ENCODE data around the gene ENKUR.

DNA sequence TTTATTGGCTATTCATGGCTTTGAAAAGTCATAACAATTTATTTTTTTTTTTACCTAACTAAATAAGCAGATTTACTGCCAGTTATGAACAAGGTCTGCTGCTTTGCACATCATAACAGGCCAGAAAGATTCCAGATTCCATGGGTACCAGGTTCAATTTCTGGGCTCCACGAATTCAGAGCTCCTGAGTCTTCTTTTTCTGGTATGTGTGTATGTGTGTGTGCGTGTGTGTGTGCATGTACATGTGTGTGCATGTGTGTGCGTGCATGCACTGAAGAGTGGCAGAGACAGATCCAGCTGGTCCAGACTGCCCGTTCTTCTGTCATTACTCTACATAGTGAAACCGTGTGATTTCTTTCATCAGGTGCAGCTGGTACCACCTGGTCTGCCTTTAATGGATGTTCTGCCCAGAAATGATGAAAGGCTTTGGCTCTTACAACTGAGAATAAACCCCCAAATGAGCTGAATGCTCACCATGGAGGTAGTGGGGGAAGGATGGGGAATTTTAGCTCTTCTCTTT lies 48.9 kb downstream of the ENKUR start:
- TF ChIP-seq CTCF (IDR thresholded peaks at IDR 0.05) (no peak), POLR2A (IDR thresholded peaks at IDR 0.05) (no peak)

Measured in stomach (tissue), 4 donors.